SK-N-MC (cell line): ENCODE data around the gene B9D2.

Source experiments
- DNase-seq: peaks from one replicate; pipeline ENCODE4 v3.0.0-alpha.2; 2011; ENCODE audit warnings: low read depth, low spot score
- H3K27ac ChIP-seq: fragments of 200-600 bp; sonication (generic); 2 replicates; pipeline ENCODE4 v1.5.1; 2016; ENCODE audit warnings: mixed run types
- H3K36me3 ChIP-seq: fragments of 200-600 bp; sonication (generic); 2 replicates; pipeline ENCODE4 v1.6.1; 2017; ENCODE audit warnings: antibody characterized with exemption, low read length, mixed read lengths; ENCODE audit not compliant: insufficient read depth
- H3K4me3 ChIP-seq: fragments of 200-600 bp; sonication (generic); 2 replicates; pipeline ENCODE4 v1.5.1; 2016
- H3K9ac ChIP-seq: fragments of 200-600 bp; sonication (generic); 2 replicates; pipeline ENCODE4 v1.8.0; 2017; ENCODE audit warnings: mixed run types, mixed read lengths; ENCODE audit not compliant: insufficient read length
- H3K9me3 ChIP-seq: fragments of 200-600 bp; sonication (generic); 2 replicates; pipeline ENCODE4 v1.6.1; 2017; ENCODE audit warnings: low read depth, mild to moderate bottlenecking, antibody characterized with exemption, low read length, moderate library complexity, mixed read lengths
- EZH2 ChIP-seq: fragments of 200-600 bp; sonication (generic); IDR thresholded peaks from one replicate; pipeline ENCODE4 v1.6.1; 2017; ENCODE audit warnings: antibody characterized with exemption
- FOXP2 ChIP-seq: optimal IDR thresholded peaks from 2 replicates; pipeline ENCODE3; 2011; ENCODE audit warnings: mild to moderate bottlenecking, moderate library complexity; ENCODE audit not compliant: insufficient read depth; ENCODE audit errors: extremely low read length, control extremely low read depth
- POLR2AphosphoS5 ChIP-seq: IDR thresholded peaks from 2 replicates; pipeline ENCODE4 v1.6.1; 2012; ENCODE audit warnings: mild to moderate bottlenecking, low read depth, low read length, borderline replicate concordance

Gene B9D2

DNA sequence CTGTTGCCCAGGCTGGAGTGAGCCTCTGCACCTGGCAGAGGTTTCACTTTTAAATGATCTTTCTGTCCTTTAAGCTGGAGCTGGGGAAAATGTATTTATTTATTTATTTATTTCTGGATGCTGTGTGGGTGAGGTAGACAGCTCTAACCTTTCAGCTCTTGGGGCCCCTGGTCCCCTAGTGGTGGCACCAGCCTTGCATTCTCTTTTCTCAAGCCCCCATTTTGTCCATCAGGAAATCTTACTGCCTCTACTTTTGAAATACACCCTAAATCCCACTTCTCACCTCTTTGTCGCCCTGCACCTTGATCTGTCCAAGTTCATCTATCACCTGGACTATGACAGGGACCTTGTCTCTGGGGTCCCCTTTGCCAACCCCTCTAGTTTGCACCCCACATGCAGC lies 2.1 kb upstream of the B9D2 start:
- no peak for TF ChIP-seq EZH2
- DNase-seq: no peak
- Histone ChIP-seq H3K9me3 (no peaks in the 10 kb centered on the region), H3K4me3 (no peak overlapping the region), H3K9ac (no peak overlapping the region), H3K36me3 (no peaks in the 10 kb centered on the region), H3K27ac (no peak overlapping the region)

DNA sequence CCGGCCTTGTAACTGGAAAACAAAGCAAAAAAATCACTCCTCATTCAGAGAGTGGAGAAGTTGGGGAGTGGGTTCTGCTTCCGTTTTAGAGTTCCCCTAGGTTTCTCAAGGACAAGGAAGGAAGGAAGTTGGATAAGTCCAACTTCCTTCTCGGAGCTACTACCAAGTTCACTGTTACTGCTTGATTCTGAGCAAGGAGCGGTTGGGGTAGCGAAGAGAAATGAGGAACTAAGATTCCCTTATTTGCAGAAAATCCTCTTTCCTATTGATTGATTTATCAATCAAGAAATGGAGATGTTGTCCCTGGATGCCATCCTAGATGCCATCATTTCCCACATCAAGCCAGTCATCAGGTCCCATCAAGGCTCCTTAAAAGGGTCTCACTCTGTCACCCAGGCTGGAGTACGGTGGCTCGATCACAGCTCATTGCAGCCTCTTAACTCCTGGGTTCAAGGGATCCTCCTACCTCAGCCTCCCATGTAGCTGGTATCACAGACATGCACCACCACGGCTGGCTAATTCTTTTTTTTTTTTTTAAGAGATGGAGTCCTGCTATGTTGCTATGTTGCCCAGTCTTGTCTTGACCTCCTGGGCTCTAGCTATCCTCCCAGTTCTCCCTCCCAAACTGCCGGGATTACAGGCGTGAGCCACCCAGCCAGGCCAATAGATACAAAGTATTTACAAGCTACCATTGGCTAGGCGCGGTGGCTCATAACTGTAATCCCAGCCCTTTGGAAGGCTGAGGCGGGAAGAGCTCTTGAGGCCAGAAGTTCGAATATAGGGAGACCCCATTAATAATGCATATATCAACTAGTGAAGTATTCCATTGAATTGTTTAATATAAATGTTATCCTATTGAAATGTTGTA lies 809 bp upstream of the B9D2 start:
- Histone ChIP-seq H3K36me3 (no peaks in the 10 kb centered on the region), H3K27ac (peak overlapping the region; percentile 98), H3K9me3 (no peaks in the 10 kb centered on the region), H3K4me3 (peak overlapping the region; percentile 85), H3K9ac (peak overlapping the region; percentile 94)
- TF ChIP-seq FOXP2 (no peak), EZH2 (no peak), POLR2AphosphoS5 (no peak)
- no peak for DNase-seq

DNA sequence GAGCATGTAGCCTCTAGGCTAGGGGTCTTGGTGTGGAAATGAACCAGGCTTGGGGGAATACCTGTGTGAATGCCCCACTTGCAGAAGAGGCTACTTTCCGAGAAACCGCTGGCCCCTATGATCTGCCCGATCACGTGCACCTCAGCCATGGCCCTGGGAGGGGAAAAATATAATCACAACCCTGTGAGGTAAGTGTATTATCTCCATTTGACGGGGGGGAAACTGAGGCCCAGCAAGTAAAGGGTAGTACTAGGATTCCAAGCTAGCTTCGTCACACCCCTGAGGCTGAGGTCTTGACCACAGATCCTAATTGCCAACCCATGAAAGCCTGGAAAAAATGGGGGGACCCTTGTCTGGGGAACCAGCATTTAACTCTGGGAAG lies 587 bp downstream of the B9D2 start:
- Histone ChIP-seq H3K27ac (no peak overlapping the region), H3K4me3 (peak overlapping the region; percentile 85), H3K36me3 (no peaks in the 10 kb centered on the region), H3K9me3 (no peaks in the 10 kb centered on the region), H3K9ac (peak overlapping the region; percentile 94)
- DNase-seq: no peak
- TF ChIP-seq FOXP2: no peak

DNA sequence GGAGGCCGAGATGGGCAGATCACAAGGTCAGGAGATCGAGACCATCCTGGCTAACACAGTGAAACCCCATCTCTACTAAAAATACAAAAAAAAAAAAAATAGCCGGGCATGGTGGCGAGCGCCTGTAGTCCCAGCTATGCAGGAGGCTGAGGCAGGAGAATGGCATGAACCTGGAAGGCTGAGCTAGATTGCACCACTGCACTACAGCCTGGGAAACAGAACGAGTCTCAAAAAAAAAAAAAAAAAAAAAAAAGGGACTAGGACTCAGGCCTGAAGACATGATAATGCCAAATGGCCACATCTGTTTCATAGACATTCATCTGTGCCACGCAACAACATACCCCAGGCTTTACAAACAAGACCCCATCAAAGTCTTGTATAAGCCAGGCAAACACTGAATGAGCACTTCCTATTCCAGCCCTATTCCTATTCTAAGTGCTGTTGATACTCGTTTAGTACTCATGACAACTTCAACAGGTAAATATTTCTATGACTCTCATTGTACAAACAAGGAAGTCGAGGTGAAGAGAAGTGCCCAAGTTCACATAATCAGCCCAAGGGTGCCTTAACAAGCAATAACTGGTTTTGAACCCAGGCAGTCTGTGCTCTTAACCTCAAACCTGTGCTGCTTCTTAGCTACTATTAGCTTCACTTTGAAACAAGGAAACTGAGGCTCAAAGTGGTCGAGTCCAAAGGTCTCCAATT lies 1.7 kb downstream of the B9D2 start:
- no peak for DNase-seq
- Histone ChIP-seq H3K9me3 (no peaks in the 10 kb centered on the region), H3K36me3 (no peaks in the 10 kb centered on the region), H3K27ac (no peak overlapping the region), H3K4me3 (no peak overlapping the region), H3K9ac (no peak overlapping the region)
- TF ChIP-seq EZH2 (no peak), FOXP2 (no peak), POLR2AphosphoS5 (no peak)

DNA sequence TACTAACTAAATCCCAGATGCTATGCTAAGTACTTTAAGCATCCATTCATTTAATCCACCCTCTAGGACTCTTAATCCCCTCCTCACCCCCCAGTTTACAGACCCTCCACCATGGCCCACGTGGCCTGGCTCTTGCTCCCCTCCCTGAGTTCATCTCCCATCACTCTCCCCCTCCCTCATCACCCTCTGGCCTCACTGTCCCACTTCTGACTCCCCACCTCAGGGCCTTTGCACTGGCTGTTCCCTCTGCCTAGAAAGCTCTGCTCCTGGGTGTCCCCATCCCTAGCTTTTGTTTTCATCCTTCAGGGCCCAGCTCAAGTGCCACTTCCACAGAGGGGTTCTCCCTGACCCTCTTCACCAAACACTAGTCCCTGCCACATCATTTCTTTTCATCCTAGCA lies 4.2 kb downstream of the B9D2 start:
- H3K27ac ChIP-seq: no peak overlapping the region
- TF ChIP-seq POLR2AphosphoS5: no peak
- TF ChIP-seq EZH2: no peak
- no peak for TF ChIP-seq FOXP2
- DNase-seq: no peak
- no peak overlapping the region for H3K9ac ChIP-seq
- H3K4me3 ChIP-seq: no peak overlapping the region
- H3K9me3 ChIP-seq: no peaks in the 10 kb centered on the region
- no peaks in the 10 kb centered on the region for H3K36me3 ChIP-seq

DNA sequence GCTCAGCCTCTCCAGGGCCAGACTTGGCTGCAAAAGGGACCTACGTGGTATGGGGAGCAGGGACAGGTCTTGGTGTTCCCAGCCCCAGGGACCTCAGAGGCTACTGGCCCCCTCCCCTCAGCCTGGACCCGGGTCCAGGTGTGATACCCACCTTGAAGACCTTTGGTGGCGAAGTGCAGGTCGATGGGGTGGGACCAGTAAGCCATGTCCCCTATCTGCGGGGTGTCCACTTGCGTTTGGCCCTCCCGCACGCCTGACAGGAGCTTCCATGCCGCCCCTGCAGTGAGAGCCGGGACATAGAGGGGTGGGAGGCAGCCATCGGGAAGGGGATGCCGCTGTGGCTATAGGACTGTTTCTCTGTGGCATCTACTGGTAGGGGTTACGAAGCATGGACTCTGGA lies 6.2 kb downstream of the B9D2 start:
- Histone ChIP-seq H3K36me3 (no peaks in the 10 kb centered on the region), H3K9ac (no peak overlapping the region), H3K27ac (no peak overlapping the region), H3K9me3 (no peaks in the 10 kb centered on the region), H3K4me3 (no peak overlapping the region)
- TF ChIP-seq POLR2AphosphoS5 (no peak), FOXP2 (no peak), EZH2 (no peak)
- DNase-seq: no peak

DNA sequence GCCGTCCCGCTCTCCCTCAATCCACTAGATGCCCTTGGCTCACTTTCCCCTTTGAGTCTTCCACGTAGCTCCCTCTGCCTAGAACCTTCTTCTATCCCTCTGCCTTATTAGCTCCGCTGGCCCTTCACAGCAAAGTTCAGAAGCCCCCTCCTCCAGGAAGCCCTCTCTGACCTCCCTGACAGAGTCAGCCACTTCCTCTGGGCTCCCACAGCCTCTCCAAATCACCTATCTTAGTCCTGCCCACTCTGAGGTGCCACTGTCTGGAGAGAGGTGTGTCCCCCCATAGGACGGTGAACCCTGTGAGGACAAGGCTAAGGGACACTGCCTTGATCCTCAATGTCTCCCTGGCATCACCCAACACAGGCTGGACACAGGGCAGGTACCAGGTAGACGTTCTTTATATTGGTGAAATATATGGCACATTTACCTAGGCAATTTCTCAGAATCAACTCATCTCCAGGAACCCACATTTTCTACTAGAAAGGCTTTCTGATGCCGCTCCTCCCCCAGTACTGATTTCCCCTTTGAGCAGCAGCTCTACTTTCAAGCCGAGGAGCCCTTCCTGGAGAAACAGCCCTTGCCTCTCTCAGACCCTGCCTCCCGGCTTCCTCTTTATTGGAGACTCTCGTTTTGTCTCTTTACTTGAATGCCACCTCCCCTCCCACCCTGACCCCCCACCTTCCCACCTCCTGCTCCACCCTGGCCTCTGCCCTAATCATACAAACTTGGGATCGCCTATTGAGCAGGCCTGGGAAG lies 6.8 kb downstream of the B9D2 start:
- Histone ChIP-seq H3K27ac (no peak overlapping the region), H3K9me3 (no peaks in the 10 kb centered on the region), H3K4me3 (no peak overlapping the region), H3K36me3 (no peaks in the 10 kb centered on the region), H3K9ac (no peak overlapping the region)
- TF ChIP-seq POLR2AphosphoS5 (no peak), FOXP2 (no peak), EZH2 (no peak)
- no peak for DNase-seq

DNA sequence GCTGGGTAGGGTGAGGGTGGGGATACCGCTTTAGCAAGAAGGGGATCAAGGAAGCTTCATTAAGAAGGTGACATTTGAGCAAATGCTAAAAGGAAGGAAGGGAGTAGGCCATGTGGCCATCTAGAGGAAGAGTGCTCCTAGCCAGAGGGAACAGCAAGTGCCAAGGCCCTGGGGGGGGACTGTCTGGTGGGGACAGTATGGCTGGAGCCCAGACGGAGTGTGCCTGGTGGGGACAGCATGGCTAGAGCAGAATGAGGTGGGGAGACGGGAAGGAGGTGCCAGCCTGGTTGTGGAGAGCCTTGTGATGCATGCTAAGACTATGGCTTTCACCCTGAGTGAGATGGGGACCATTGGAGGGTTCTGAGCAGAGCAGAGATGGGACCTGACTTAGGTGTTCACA lies 8.1 kb downstream of the B9D2 start:
- Histone ChIP-seq H3K36me3 (no peaks in the 10 kb centered on the region), H3K9me3 (no peaks in the 10 kb centered on the region), H3K27ac (0 out of 2 replicates have a peak overlapping the region, but pooled peaks have one; percentile 28), H3K9ac (no peak overlapping the region), H3K4me3 (no peak overlapping the region)
- TF ChIP-seq POLR2AphosphoS5 (no peak), FOXP2 (no peak), EZH2 (no peak)
- no peak for DNase-seq
